Dermis microvascular lymphatic vessel endothelial cell (primary cell): ENCODE data around the gene GBF1. TPM values are rescaled to one million over a fixed set of nuclear protein-coding genes. Genes with fewer than 3 reads are reported as not detected.
A peak's percentile ranks its signal among the peaks of the same experiment; 100 is the strongest.
"Not testable (repeated sequence)": the region's sequence is repeated elsewhere in the genome, so short reads cannot be mapped to it uniquely, and the experiment has no call there.

ENCODE experiments used
- DNase-seq, 2 donors: peaks; one replicate each; pipeline versions ENCODE4 v3.0.0 to v3.0.0-alpha.2; 2010; ENCODE audit warnings: low read depth in 2 of 2
- total RNA-seq: library from RNA; depleted of rRNA; stranded (reverse); fragments of >200 nt; gene quantifications from 2 replicates; pipeline ENCODE4 v1.2.1, GENCODE V29; 2014

The GBF1 gene, protein sequence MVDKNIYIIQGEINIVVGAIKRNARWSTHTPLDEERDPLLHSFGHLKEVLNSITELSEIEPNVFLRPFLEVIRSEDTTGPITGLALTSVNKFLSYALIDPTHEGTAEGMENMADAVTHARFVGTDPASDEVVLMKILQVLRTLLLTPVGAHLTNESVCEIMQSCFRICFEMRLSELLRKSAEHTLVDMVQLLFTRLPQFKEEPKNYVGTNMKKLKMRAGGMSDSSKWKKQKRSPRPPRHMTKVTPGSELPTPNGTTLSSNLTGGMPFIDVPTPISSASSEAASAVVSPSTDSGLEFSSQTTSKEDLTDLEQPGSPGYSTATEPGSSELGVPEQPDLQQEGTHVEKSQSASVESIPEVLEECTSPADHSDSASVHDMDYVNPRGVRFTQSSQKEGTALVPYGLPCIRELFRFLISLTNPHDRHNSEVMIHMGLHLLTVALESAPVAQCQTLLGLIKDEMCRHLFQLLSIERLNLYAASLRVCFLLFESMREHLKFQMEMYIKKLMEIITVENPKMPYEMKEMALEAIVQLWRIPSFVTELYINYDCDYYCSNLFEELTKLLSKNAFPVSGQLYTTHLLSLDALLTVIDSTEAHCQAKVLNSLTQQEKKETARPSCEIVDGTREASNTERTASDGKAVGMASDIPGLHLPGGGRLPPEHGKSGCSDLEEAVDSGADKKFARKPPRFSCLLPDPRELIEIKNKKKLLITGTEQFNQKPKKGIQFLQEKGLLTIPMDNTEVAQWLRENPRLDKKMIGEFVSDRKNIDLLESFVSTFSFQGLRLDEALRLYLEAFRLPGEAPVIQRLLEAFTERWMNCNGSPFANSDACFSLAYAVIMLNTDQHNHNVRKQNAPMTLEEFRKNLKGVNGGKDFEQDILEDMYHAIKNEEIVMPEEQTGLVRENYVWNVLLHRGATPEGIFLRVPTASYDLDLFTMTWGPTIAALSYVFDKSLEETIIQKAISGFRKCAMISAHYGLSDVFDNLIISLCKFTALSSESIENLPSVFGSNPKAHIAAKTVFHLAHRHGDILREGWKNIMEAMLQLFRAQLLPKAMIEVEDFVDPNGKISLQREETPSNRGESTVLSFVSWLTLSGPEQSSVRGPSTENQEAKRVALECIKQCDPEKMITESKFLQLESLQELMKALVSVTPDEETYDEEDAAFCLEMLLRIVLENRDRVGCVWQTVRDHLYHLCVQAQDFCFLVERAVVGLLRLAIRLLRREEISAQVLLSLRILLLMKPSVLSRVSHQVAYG (N-terminal part only)
- 11.2 and 16.7 TPM in 2 replicates for total RNA-seq

DNA sequence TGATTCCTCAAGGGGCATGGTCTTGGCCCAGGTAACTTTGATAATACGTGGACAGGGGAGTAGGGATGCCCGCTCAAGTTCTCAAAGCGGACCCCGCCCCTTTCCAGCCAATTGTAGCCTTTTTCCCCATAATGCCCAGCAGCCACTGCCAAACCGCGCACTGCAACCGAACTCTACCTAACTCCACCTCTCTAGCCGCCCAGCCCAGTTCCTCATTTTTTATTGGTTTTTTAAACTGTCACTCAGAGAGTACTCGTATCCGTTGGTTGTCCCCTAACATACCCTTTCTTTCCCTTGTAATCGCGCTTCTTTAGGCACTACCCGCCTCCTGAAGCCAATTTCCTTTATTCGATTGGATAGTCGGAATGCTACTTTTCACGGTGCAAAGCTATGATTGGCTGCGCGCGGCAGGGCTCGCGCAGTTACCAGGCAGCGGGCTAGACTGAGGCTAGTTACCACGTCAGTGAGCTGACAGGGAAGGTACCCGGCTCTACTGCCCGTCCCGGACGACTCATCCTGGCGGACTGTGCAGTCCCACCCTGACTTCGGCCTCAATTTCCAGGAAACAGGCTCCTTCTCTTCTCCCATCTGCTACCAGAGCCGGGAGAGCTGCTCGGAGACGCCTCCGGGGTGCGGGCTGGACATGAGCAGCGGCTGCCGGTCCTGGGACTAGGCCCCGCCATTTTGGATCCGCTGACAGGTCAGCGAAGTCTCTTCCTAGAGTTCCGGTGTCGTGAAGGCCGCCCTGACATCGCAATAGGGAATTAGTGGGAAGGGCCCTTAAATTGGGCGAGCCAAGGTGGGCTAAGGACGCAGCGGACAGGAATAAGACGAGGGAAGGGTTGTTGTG is at the start of gene GBF1:
GBF1 (plus strand) TSS at position 451 of the 850 bp plus-strand sequence. CDS start 13,407 bp downstream, outside the sequence.
- DNase-seq: peak; percentile 100

GRCh38 chr10:102196893-102197292 is 48.4 kb upstream of the GBF1 start:
- no peak for DNase-seq

DNA sequence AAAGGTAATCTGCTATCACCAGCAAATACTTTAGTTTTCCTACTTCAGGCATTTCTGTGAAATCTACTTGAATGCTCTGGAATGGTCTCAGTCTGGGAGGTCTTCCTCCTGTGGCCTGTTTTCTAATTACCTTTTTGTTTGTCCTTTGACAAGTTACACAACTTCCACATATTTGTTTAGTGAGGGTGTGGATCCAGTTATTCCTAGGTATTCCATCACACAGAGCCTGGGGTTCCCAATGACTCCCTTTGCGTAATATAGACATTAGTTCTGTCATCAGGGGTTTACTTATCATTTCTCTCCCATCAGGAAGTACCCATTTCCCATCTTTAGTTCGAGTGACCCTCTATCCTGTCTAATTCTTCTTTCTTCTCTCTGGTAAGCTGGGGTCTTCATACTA is 47.3 kb upstream of the GBF1 start:
- DNase-seq: no peak

DNA sequence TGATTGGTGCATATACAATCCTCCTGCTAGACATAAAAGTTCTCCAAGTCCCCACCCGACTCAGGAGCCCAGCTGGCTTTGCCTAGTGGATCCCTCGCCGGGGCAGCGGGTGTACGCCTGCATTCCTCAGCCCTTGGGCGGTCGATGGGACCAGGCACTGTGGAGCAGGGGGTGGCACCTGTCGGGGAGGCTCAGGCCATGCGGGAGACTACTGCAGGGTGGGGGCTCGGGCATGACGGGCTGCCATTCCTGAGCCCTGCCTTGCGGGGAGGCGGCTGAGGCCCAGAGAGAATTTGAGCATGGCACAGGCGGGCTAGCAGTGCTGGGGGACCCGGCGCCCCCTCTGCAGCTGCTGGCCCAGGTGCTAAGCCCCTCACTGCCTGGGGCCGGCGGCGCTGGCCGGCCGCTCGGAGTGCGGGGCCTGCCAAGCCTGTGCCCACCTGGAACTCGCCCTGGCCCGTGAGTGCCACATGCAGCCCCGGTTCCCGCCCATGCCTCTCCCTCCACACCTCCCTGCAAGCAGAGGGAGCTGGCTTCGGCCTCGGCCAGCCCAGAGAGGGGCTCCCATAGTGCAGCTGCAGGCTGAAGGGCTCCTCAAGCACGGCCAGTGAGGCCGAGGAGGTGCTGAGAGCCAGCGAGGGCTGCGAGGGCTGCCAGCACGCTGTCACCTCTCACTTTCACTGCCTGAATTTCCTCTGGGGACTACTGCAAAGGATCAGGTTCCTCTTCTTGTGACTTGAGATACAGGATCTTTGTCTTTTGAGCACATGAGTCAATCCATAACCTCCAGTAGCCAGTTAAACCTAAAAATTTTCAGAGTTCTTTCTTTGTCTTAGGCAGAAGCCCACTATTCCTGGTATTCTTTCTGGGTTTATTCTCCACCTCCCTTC is 44.3 kb upstream of the GBF1 start:
- DNase-seq: no peak

DNA sequence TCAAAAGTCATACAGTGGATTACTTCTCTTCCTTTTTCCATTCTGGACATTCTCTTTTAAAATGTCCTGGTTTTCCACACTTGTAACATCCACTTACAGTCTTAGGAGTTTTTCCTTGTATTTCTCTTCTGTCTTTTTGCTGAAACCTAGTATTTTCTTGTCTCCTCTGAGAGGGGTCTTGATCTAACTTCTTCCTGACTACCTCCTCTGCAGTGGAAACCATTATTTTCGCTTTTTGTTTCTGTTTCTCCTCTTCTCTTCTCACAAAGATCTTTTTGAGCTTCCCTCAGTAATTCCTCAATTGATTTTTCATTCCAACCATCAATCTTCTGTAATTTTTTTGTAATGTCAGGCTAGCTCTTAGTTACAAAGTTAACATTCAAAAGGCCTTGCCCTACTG is 42.9 kb upstream of the GBF1 start:
- no peak for DNase-seq

DNA sequence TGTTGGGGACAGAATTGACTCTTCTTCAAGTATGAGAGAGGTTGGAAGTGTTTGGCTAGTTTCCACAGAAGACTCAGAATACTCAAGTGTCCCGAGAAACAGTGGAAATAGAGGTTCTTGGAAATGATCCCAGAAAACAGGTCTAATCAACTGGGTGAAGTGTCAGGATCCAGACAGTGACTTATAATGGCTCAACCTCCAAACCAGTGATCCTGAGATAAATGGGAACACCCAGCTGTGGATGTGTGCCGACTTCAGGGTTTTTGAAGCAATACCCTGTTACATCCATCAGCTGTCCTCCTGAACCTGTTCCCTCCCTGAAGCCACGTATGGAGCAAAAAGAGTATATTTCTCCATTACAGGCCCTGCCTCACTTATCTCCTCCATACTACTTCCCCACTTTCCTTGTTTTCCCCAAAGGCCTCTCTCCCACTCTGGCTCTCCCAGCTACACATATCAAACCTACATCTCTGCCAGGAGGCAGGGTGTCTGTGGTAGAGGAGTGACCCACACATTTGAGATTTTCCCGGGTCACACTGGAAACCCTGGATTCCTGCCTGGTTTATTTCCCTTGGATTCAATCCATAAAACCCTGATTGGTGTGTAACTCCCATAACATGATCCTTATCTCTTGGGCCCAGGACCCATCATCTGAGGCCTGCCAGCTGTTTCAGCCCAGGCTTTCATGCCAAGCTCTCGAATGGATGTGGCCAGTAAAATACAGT is 36.9 kb upstream of the GBF1 start:
- DNase-seq: peak; percentile 12 to 53

DNA sequence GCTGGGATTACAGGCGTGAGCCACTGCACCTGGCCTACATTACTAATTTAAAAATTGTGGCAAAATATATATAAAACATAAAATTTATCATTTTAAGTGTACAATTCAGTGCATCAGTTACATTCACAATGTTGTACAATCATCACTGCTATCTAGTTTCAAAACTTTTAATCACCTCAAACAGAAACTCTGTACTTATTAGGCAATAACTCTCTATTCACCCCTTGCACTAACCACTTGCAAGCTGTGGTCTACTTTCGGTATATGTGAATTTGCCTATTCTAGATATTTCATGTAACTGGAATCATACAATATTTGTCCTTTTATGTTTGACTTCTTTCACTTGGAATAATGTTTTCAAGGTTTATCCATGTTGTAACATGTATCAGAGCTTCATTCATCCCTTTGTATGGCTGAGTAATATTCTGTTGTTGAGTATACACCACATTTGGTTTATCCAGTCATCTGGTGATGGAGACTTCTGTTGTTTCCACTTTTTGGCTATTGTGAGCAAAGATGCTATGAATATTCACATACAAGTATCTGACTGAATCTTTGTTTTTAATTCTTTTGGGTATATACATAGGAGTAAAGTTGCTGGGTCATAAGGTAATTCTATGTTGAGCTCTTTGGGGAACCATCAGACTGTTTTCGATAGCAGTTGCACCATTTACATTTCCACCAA is 33.6 kb upstream of the GBF1 start:
- DNase-seq: no peak

DNA sequence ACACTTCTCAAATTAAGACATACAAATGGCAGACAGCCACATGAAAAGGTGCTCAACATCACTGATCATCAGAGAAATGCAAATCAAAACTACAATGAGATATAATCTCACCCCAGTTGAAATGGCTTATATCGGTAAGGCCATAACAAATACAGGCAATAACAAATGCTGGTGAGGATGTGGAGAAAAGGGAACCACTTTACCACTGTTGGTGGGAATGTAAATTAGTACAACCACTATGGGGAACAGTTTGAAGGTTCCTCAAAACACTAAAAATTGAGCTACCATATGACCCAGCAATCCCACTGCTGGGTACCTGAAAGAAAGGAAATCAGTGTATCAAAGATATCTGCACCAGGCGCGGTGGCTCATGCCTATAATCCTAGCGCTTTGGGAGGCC is 31.7 kb upstream of the GBF1 start:
- DNase-seq: not testable (repeated sequence)

GRCh38 chr10:102219370-102219769 is 26.0 kb upstream of the GBF1 start:
- no peak for DNase-seq

DNA sequence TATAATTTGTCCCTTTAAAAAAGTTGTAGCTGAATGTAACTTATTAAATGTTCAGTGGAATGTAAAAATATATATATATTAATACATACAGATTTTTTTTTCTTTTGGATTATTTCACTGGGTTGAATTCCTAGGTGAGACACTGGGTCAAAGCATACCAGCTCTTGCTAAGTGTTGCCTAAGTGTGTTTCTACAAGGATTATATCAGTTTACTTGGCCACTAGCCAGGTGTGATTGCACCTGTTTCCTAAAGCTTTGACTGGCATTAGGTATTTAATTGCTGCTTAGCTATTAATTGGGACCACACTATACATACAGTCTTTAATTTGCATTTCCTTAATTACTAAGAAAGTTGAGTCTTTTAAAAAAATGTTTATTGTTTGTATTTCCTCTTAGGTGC is 24.7 kb upstream of the GBF1 start:
- DNase-seq: no peak

GRCh38 chr10:102222797-102223196 is 22.5 kb upstream of the GBF1 start:
- DNase-seq: no peak

DNA sequence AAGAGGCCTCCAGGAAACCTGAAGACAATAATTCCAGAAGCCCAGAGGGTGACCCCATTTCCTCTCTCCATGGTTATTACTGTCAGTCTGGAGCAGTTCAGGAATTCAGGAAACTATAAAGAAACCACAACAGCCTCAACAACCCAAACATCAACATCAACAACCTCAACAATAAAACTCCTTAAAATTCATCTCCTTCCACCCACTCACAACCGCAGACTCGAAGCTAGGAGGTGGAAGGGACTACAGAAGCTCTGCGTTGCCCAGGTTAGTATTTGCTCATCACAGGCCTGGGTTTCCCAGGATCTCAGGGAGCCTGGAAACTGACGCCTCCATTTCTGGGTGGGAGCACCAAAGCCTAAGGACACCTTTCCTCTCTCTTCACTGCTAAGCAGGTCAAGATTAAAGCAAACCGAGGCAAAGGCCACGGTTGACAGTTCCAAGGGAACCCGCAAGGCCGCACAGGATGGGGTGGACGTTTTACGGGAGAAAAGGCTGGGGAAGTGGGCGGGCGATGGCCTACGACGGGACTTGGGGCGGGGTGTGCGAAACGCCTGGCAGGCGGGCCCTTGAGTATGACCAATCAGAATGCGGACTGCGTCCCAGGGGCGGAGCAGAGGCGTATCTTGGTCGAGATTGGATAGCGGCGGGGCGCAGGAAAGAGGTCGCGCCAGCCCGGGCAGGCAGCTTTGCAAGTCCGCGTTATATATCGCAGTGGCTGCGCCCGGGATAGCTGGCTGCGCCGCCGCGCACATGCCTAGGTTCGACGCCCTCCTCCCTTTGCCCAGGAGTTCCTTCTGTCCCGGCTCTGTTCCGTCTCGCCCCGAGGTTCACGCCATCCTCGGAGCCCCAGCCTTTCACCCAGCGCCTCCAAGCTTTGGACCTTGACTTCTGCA is 19.4 kb upstream of the GBF1 start, which contains the start of gene ELOVL3:
ELOVL3 (plus strand) TSS at position 654 of the 896 bp plus-strand sequence. CDS start 250 bp downstream, outside the sequence.
- DNase-seq: peak; percentile 85 to 96

DNA sequence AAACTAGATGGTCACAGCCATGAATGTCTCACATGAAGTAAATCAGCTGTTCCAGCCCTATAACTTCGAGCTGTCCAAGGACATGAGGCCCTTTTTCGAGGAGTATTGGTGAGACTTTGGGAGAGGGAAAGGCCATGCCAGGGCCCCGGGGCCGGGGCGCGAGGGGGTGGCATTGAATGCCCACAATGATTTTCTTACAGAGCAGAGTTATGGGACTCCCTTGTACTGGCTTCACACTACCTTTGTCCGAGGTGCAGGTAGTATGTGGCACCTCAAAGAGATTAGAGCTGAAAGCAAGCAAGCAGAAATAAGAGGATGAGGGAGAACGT is 18.8 kb upstream of the GBF1 start:
- DNase-seq: no peak

- no peak for DNase-seq
These were observed 18.3 kb upstream of the GBF1 start for GRCh38 chr10:102227050-102227449.

DNA sequence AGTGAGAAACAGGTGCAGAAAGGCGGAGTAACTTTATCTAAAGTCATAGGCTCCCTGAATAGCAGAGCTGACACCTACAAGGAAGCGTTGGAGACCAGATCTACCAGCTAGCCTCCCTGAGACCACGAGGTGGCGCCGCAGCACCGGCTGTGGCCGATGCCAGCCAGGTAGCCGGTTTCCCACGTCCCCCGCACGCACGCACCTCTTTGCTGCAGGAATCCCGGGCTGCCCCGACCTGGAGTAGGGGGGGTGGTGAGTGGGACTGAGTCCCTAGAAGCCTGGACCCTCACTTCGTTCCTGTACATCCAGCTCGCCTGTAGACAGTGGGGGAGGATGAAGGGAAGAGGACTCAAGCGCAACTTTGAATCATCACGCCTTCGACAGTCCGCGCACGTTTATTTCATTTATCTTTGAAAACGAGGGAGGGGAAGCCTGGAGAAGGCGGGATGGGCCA is 15.5 kb upstream of the GBF1 start:
- DNase-seq: peak; percentile 56 to 80

GRCh38 chr10:102230264-102230860 is 15.0 kb upstream of the GBF1 start:
- peak in 1 of 2 donors; percentile 54 for DNase-seq

DNA sequence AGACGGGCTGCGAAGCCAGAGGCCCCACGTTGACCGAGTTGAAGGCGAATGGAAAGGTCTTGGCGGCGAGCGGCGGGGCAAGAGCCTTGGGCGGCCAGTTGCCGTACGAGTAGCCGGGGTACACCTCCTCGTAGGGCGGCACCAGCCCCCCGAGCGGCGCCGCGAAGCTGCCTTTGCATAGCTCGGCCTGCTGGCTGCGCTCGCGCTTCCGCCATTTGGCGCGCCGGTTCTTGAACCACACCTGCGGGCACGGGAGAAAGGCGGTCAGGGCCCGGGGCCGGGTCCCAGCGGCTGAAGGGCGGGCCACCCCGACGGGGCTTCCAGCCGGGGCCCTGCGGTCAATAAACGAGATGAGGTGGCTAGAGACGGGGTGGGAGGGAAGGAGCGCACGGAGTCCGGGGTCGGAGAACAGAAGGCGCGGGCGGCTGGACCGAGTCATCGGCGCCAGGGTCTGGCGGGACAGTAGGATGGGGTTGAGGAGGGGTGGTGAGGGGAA is 14.4 kb upstream of the GBF1 start:
- peak in 1 of 2 donors; percentile 38 for DNase-seq
